ENCODE data around the gene PRKAG3. TPM values are rescaled to one million over a fixed set of nuclear protein-coding genes. Genes with fewer than 3 reads are reported as not detected.

PRKAG3 gene
- total and polyA plus RNA-seq, 2 experiments from 2014 or later = 0.23 TPM; not detected in 1

DNA sequence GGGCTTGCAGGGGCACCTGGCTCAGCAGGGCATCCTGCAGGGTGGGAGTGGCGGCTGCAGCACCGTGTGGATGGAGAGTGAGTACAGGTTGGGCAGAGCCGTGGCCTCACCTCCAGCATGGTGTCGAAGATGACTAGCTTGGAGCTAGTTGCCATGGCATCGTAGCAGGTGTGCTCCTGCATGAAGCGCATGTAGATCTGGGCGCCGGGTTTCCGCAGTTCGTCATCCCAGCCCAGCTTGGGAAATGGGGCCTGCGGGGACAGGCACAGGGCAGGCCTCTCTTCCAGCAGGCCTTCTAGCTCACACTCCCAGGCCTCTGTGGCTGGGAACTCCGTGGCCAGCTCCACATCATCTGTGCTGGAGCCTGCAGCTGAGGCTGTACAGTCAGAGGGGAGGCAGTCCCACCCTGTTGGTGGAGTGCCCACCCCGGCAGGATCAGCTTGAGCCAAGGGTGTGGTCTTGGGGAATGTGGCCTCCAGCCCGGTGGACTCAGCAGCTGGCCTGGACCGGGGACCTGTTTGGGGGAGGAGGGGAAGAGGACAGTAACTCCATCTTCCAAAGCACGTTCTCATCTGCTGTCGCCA, 1.6 kb downstream of the PRKAG3 start:
- TF ChIP-seq EZH2 (IDR thresholded peaks at IDR 0.05; ENCODE audit: borderline replicate concordance) = no peak
- TF ChIP-seq EZH2phosphoT487 (IDR thresholded peaks at IDR 0.05; ENCODE audit: low read depth, severe bottlenecking, unreplicated experiment) = no peak
- TF ChIP-seq CTCF (IDR thresholded peaks at IDR 0.05; ENCODE audit: poor library complexity) = no peak
- H3K9me3 ChIP-seq (ENCODE audit: low read depth) = no peaks in the 10 kb centered on the region
- H3K36me3 ChIP-seq (replicated peaks; ENCODE audit: insufficient read depth, low read depth) = no peaks in the 10 kb centered on the region
- H3K4me3 ChIP-seq = no peak overlapping the region
- no peaks in the 10 kb centered on the region for H3K9me2 ChIP-seq (replicated peaks; ENCODE audit: insufficient read depth)
- no peak overlapping the region for H3K4me2 ChIP-seq
- H2AFZ ChIP-seq = no peak overlapping the region
- WGBS (ENCODE audit: low lambda C conversion rate, missing lambda C conversion rate) = 87% methylated on average over 17 of the region's 17 CpGs
- DNase-seq (ENCODE audit: low spot score) = no peak
- H3K27me3 ChIP-seq = peaks cover 4% of the 10 kb centered on the region
- H3K27ac ChIP-seq = no peak overlapping the region
- H3K79me2 ChIP-seq = no peaks in the 10 kb centered on the region
- no peaks in the 10 kb centered on the region for H4K20me1 ChIP-seq (ENCODE audit: insufficient read depth, poor library complexity, severe bottlenecking)
- no peaks in the 10 kb centered on the region for H3K4me1 ChIP-seq (ENCODE audit: insufficient read depth)

GRCh38 chr2:218828477-218828778, 3.2 kb downstream of the PRKAG3 start:
- H3K9me2 ChIP-seq (replicated peaks; ENCODE audit: insufficient read depth) = no peaks in the 10 kb centered on the region

GRCh38 chr2:218827701-218828476, 3.7 kb downstream of the PRKAG3 start:
- Histone ChIP-seq H3K9me2 (replicated peaks; ENCODE audit: insufficient read depth) (no peaks in the 10 kb centered on the region), H3K27ac (no peak overlapping the region), H2AFZ (no peak overlapping the region), H3K9me3 (ENCODE audit: low read depth) (no peaks in the 10 kb centered on the region), H3K27me3 (no peaks in the 10 kb centered on the region), H3K4me1 (ENCODE audit: insufficient read depth) (no peaks in the 10 kb centered on the region), H4K20me1 (ENCODE audit: insufficient read depth, poor library complexity, severe bottlenecking) (no peaks in the 10 kb centered on the region), H3K4me3 (no peak overlapping the region), H3K79me2 (no peaks in the 10 kb centered on the region), H3K36me3 (replicated peaks; ENCODE audit: insufficient read depth, low read depth) (no peaks in the 10 kb centered on the region), H3K4me2 (no peak overlapping the region)
- WGBS (ENCODE audit: low lambda C conversion rate, missing lambda C conversion rate) = 78% methylated on average over 11 of the region's 14 CpGs
- TF ChIP-seq EZH2phosphoT487 (IDR thresholded peaks at IDR 0.05; ENCODE audit: low read depth, severe bottlenecking, unreplicated experiment) (no peak), EZH2 (IDR thresholded peaks at IDR 0.05; ENCODE audit: borderline replicate concordance) (no peak), CTCF (IDR thresholded peaks at IDR 0.05; ENCODE audit: poor library complexity) (no peak)
- DNase-seq (ENCODE audit: low spot score) = no peak

More at GRCh38 chr2:218828477-218828778, 3.2 kb downstream of the PRKAG3 start:
- H4K20me1 ChIP-seq (ENCODE audit: insufficient read depth, poor library complexity, severe bottlenecking) = no peaks in the 10 kb centered on the region
- H3K27me3 ChIP-seq = no peaks in the 10 kb centered on the region
- H3K4me2 ChIP-seq = no peak overlapping the region
- H3K27ac ChIP-seq = no peak overlapping the region
- H3K36me3 ChIP-seq (replicated peaks; ENCODE audit: insufficient read depth, low read depth) = no peaks in the 10 kb centered on the region
- DNase-seq (ENCODE audit: low spot score) = no peak
- 100% methylated on average over 4 of the region's 4 CpGs for WGBS (ENCODE audit: low lambda C conversion rate, missing lambda C conversion rate)
- H3K9me3 ChIP-seq (ENCODE audit: low read depth) = no peaks in the 10 kb centered on the region
- no peaks in the 10 kb centered on the region for H3K4me1 ChIP-seq (ENCODE audit: insufficient read depth)
- H3K79me2 ChIP-seq = no peaks in the 10 kb centered on the region
- H3K4me3 ChIP-seq = no peak overlapping the region
- H2AFZ ChIP-seq = no peak overlapping the region
- no peak for TF ChIP-seq CTCF (IDR thresholded peaks at IDR 0.05; ENCODE audit: poor library complexity)
- TF ChIP-seq EZH2 (IDR thresholded peaks at IDR 0.05; ENCODE audit: borderline replicate concordance) = no peak
- no peak for TF ChIP-seq EZH2phosphoT487 (IDR thresholded peaks at IDR 0.05; ENCODE audit: low read depth, severe bottlenecking, unreplicated experiment)
